K562 (cell line): ENCODE measurements around the gene CNDP2. TPM values are rescaled to one million over a fixed set of nuclear protein-coding genes. Genes with fewer than 3 reads are reported as not detected.

Experiments
- ATAC-seq: fragments of 200-7000 bp; cut with Tn5 transposase; 3 replicates; pipeline ENCODE4 v1.9.1; 2020; ENCODE audit warnings: moderate library complexity
- BruUV-seq: library from RNA; stranded (reverse); fragments of 400-500 nt; replicated peaks from 2 replicates; lab custom pipeline; 2021; lab: Mats Ljungman, UMichigan
- CTCF ChIA-PET: fragments of 300-600 bp; formaldehyde crosslinking; extraction: SDS; loops from one replicate; lab custom pipeline; 2021; ENCODE audit warnings: low intra/inter-chr PET ratio; lab: Yijun Ruan, JAX
- POLR2A ChIA-PET: fragments of 300-600, 350-650 bp; sonication (Branson Sonifier 250); formaldehyde crosslinking; extraction: SDS; loops from one replicate; lab custom pipeline; 2021; ENCODE audit warnings: antibody characterized with exemption, inconsistent platforms; lab: Yijun Ruan, JAX
- DNase-seq, 4 experiments: peaks; one replicate each; pipeline versions ENCODE4 v3.0.0 to v3.0.0-alpha.2; 2011 to 2018; ENCODE audit warnings: low spot score in 3 of 4, mixed read lengths in 3 of 4; ENCODE audit errors: extremely low read depth in 1 of 4
- FAIRE-seq: peaks from 2 replicates; lab custom pipeline; 2011; peaks lifted over from hg19 to GRCh38; lab: Jason Lieb, UNC
- H2AFZ ChIP-seq: 2 replicates; pipeline ENCODE4 v1.6.0; 2011; ENCODE audit warnings: low read depth, low read length, control low read depth, inconsistent platforms
- H3K27ac ChIP-seq: fragments of 200-600 bp; 3 replicates; pipeline ENCODE4 v1.8.0; 2011; ENCODE audit warnings: low read depth, mild to moderate bottlenecking, control low read depth, inconsistent platforms, low read length, moderate library complexity, mixed read lengths; ENCODE audit errors: extremely low read depth
- H3K27me3 ChIP-seq, 2 experiments: fragments of 300-600 bp in 1 of 2; 2 replicates in 1 of 2; 3 replicates in 1 of 2; pipeline versions ENCODE4 v1.6.0 to v1.8.0; 2011; ENCODE audit warnings: inconsistent platforms in 2 of 2, low read length in 2 of 2, mild to moderate bottlenecking in 1 of 2, mixed read lengths in 1 of 2, moderate library complexity in 1 of 2; ENCODE audit not compliant: control insufficient read depth in 2 of 2, insufficient read depth in 2 of 2
- H3K36me3 ChIP-seq: fragments of 300-600 bp; 3 replicates; pipeline ENCODE4 v1.8.0; 2011; ENCODE audit warnings: mild to moderate bottlenecking, low read length, inconsistent platforms; ENCODE audit not compliant: control insufficient read depth, insufficient read depth
- H3K4me1 ChIP-seq, 2 experiments: fragments of 200-600 bp in 1 of 2; replicated peaks in 1 of 2; 2 replicates in 1 of 2; 3 replicates in 1 of 2; pipeline versions ENCODE4 v1.5.1 to v1.8.0; 2011; ENCODE audit warnings: inconsistent platforms in 2 of 2, low read length in 2 of 2, mild to moderate bottlenecking in 1 of 2, mixed read lengths in 1 of 2, moderate library complexity in 1 of 2; ENCODE audit not compliant: control insufficient read depth in 2 of 2, insufficient read depth in 2 of 2
- H3K4me2 ChIP-seq: 2 replicates; pipeline ENCODE4 v1.6.1; 2011; ENCODE audit warnings: low read length, control low read depth, inconsistent platforms, mixed read lengths; ENCODE audit not compliant: insufficient read depth
- H3K4me3 ChIP-seq: fragments of 200-600 bp; sonication (generic), shearing (Covaris generic); 2 replicates; pipeline ENCODE4 v1.5.1; 2016; ENCODE audit warnings: control low read depth, inconsistent platforms
- H3K79me2 ChIP-seq: fragments of 200-600 bp; 3 replicates; pipeline ENCODE4 v1.8.0; 2011; ENCODE audit warnings: low read length, inconsistent platforms; ENCODE audit not compliant: control insufficient read depth, insufficient read depth
- H3K9ac ChIP-seq, 2 experiments: 2 replicates each; pipeline versions ENCODE4 v1.6.0 to v1.6.1; 2011; ENCODE audit warnings: low read depth in 2 of 2, low read length in 2 of 2, control low read depth in 1 of 2, inconsistent platforms in 1 of 2, mild to moderate bottlenecking in 1 of 2, mixed read lengths in 1 of 2; ENCODE audit not compliant: insufficient read depth in 1 of 2
- H3K9me1 ChIP-seq: one replicate; pipeline ENCODE4 v1.6.0; 2011; ENCODE audit warnings: inconsistent platforms, mild to moderate bottlenecking, low read length, moderate library complexity; ENCODE audit not compliant: control insufficient read depth, insufficient read depth
- H3K9me3 ChIP-seq: replicated peaks from 2 replicates; pipeline ENCODE4 v1.5.1; 2011; ENCODE audit warnings: low read depth, low read length, inconsistent platforms; ENCODE audit not compliant: control insufficient read depth, insufficient read depth
- H4K20me1 ChIP-seq: replicated peaks from 2 replicates; pipeline ENCODE4 v1.6.1; 2011; ENCODE audit warnings: low read length, inconsistent platforms, mixed read lengths; ENCODE audit not compliant: control insufficient read depth, insufficient read depth
- CCAR2 ChIP-seq: fragments of 200-400 bp; formaldehyde crosslinking; IDR thresholded peaks from 2 replicates; pipeline ENCODE4 v1.6.1; 2017; ENCODE audit warnings: mild to moderate bottlenecking, low read depth, low read length
- ESRRA ChIP-seq: fragments of 450-650 bp; IDR thresholded peaks from 2 replicates; pipeline ENCODE4 v1.6.1; 2014; ENCODE audit warnings: low read depth, mild to moderate bottlenecking, moderate library complexity, borderline replicate concordance
- FOSL1 ChIP-seq: fragments of 200-800 bp; sonication (Bioruptor generic); conservative IDR thresholded peaks from 2 replicates; pipeline ENCODE4 v1.6.1; 2016; ENCODE audit warnings: missing genetic modification characterization, missing compliant biosample characterization
- FOXO4 ChIP-seq: fragments of 450-650 bp; formaldehyde crosslinking; IDR thresholded peaks from 2 replicates; pipeline ENCODE4 v1.4.0; 2020; ENCODE audit warnings: mild to moderate bottlenecking, moderate library complexity
- MXI1 ChIP-seq: IDR thresholded peaks from 2 replicates; pipeline ENCODE4 v1.6.1; 2011; ENCODE audit warnings: low read depth, mild to moderate bottlenecking, improper control_type of control experiment, low read length
- MYC ChIP-seq, 2 experiments: fragments of 250-450 bp in 1 of 2; sonication (Bioruptor Pico) in 1 of 2; IDR thresholded peaks; 2 replicates each; pipeline versions ENCODE4 v1.5.1 to v1.6.1; 2012 to 2021; ENCODE audit warnings: low read depth in 2 of 2, borderline replicate concordance in 1 of 2, improper control_type of control experiment in 1 of 2, low read length in 1 of 2, mild to moderate bottlenecking in 1 of 2, moderate library complexity in 1 of 2
- PHB2 ChIP-seq: fragments of 450-650 bp; IDR thresholded peaks from 2 replicates; pipeline ENCODE4 v1.6.1; 2017; ENCODE audit warnings: low read depth
- PKNOX1 ChIP-seq: fragments of 450-650 bp; IDR thresholded peaks from 2 replicates; pipeline ENCODE4 v1.6.1; 2016
- PRMT5 ChIP-seq: sonication (generic); formaldehyde crosslinking; IDR thresholded peaks from 2 replicates; pipeline ENCODE4 v1.5.0; 2020; ENCODE audit warnings: missing genetic modification reagents
- RAD21 ChIP-seq, 2 experiments: fragments of 250-450 bp in 1 of 2; fragments of 450-650 bp in 1 of 2; sonication (Bioruptor Pico) in 1 of 2; formaldehyde crosslinking in 1 of 2; IDR thresholded peaks in 1 of 2; conservative IDR thresholded peaks in 1 of 2; 2 replicates each; pipeline versions ENCODE4 v1.4.0 to v1.8.0; 2020 to 2022; ENCODE audit warnings: mild to moderate bottlenecking in 2 of 2, moderate library complexity in 1 of 2
- RBM17 ChIP-seq: fragments of 200-400 bp; formaldehyde crosslinking; IDR thresholded peaks from 2 replicates; pipeline ENCODE4 v1.6.1; 2017; ENCODE audit warnings: low read depth, mild to moderate bottlenecking, low read length, borderline replicate concordance
- ZNF584 ChIP-seq: fragments of 200-800 bp; sonication (Bioruptor generic); IDR thresholded peaks from 2 replicates; pipeline ENCODE4 v1.6.1; 2016; ENCODE audit warnings: low read depth, mild to moderate bottlenecking, missing genetic modification characterization, missing compliant biosample characterization
- WGBS: fragments of 100-300 bp; shearing (Covaris generic); methylation state at CpG from one replicate; pipeline ENCODE4 v1.1.6; 2016; ENCODE audit warnings: low coverage, mixed read lengths; ENCODE audit not compliant: insufficient coverage; ENCODE audit errors: missing lambda C conversion rate; 5-methylcytosine and 5-hydroxymethylcytosine counted together
- in situ Hi-C: fragments of 300-500 bp; cut with MboI; formaldehyde crosslinking; loops from 4 replicates; pipeline ENCODE4 v1.15.0; 2018; ENCODE audit warnings: inconsistent platforms, mixed read lengths
- intact Hi-C: fragments of 100-400 bp; cut with micrococcal nuclease; formaldehyde crosslinking; loops from 2 replicates; pipeline ENCODE4 v1.14.2; 2022
- polyA plus RNA-seq, 8 experiments: library from polyadenylated mRNA; depleted of rRNA in 4 of 8; stranded (reverse) in 5 of 8; unstranded in 3 of 8; fragments of >200 nt; fragmentation: Nextera tagmentation in 2 of 8; fragmentation: Illumina TruSeq in 1 of 8; extraction: Ambion mirVana in 2 of 8; extraction: Trizol in 1 of 8; gene quantifications; 2 replicates each; pipeline versions ENCODE4 v1.2.1 to v1.2.3, GENCODE V29; 2011 to 2014; ENCODE audit warnings: inconsistent platforms in 1 of 8, missing spikeins in 1 of 8
- total RNA-seq, 7 experiments: library from RNA; depleted of rRNA in 6 of 7; stranded (reverse); fragments of >200 nt in 6 of 7; fragmentation: Illumina TruSeq in 2 of 7; extraction: Trizol in 2 of 7; gene quantifications; 2 replicates each; pipeline versions ENCODE4 v1.2.1 to v1.2.3, GENCODE V29; 2011 to 2021; ENCODE audit warnings: low replicate concordance in 1 of 7
- TF ChIP-seq, protein P1 (sequence below): fragments of 450-650 bp; conservative IDR thresholded peaks from 2 replicates; pipeline ENCODE4 v1.6.1; 2016; ENCODE audit warnings: missing genetic modification characterization, low read depth, mild to moderate bottlenecking, missing compliant biosample characterization, moderate library complexity
- TF ChIP-seq, protein P2 (sequence below), 2 experiments: fragments of 450-650 bp; conservative IDR thresholded peaks; 2 replicates each; pipeline ENCODE4 v1.6.1; 2017; ENCODE audit warnings: mild to moderate bottlenecking in 2 of 2, moderate library complexity in 2 of 2

The CNDP2 gene
- total and polyA plus RNA-seq, 9 of the 15 experiments (the other 6 are each of a cell fraction or from before 2014, with no cell fraction given): 34.1 to 128 (median 53.8) TPM

DNA sequence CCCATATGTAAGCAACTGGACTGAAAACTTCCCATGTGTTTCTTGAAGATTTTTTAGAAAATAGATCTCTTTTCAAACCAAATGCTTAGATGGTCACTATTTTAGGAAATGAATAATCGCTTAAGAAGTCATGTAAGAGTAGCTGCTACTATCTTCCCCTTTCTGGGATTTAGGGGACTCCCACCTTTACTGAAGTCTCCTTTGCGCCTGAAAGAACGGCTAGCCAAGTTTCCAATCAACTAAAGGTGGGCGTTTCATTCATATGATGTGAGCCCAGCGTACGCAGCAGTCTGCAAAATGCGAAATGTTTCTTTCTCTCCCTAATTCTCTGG lies 40.2 kb upstream of the CNDP2 start (continued):
- TF ChIP-seq PRMT5 (CRISPR knock-in tag) (no peak), FOXO4 (CRISPR knock-in tag) (no peak)

GRCh38 chr18:74456349-74457042 lies 39.7 kb upstream of the CNDP2 start:
- CTCF ChIA-PET: no interaction called here
- Histone ChIP-seq H3K4me1 (no peaks in the 10 kb centered on the region), H3K27me3 (peaks cover 5 to 41% of the 10 kb centered on the region in 2 experiments; a peak in 3 of 5 replicates), H3K36me3 (no peaks in the 10 kb centered on the region), H3K4me3 (no peak overlapping the region), H3K9ac (no peak overlapping the region), H3K27ac (no peak overlapping the region), H3K79me2 (no peaks in the 10 kb centered on the region), H4K20me1 (peaks cover 5% of the 10 kb centered on the region), H2AFZ (no peak overlapping the region), H3K9me1 (no peaks in the 10 kb centered on the region), H3K4me2 (no peak overlapping the region), H3K9me3 (no peaks in the 10 kb centered on the region)
- intact Hi-C loops: no loop called here
- FAIRE-seq: no peak
- no peak for DNase-seq
- POLR2A ChIA-PET: interaction anchor here (0.8 kb wide), 1 partner anchor 9 kb away, joined by 3 read pairs; no protein-coding TSS in a partner anchor
- BruUV-seq: no TSS peak
- ATAC-seq: no peak
- in situ Hi-C loops: no loop called here
- 20% methylated on average over 34 of the region's 69 CpGs for WGBS
- TF ChIP-seq FOSL1 (tag) (no peak), PKNOX1 (no peak), CCAR2 (no peak), MYC (IDR thresholded peaks at IDR 0.05; ENCODE audit: low read depth, low read length) (no peak), MYC (CRISPR knock-in tag; IDR thresholded peaks at IDR 0.05; ENCODE audit: borderline replicate concordance, low read depth) (no peak), MXI1 (no peak), ZNF584 (CRISPR knock-in tag) (no peak), RBM17 (no peak), RAD21 (CRISPR knock-in tag; conservative IDR thresholded peaks at IDR 0.05 in 1 of 2, IDR thresholded peaks at IDR 0.05 in 1 of 2) (no peak), PHB2 (no peak), ESRRA (no peak)
- TF ChIP-seq, protein P1, sequence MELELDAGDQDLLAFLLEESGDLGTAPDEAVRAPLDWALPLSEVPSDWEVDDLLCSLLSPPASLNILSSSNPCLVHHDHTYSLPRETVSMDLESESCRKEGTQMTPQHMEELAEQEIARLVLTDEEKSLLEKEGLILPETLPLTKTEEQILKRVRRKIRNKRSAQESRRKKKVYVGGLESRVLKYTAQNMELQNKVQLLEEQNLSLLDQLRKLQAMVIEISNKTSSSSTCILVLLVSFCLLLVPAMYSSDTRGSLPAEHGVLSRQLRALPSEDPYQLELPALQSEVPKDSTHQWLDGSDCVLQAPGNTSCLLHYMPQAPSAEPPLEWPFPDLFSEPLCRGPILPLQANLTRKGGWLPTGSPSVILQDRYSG (tag): no peak
- TF ChIP-seq, protein P2, sequence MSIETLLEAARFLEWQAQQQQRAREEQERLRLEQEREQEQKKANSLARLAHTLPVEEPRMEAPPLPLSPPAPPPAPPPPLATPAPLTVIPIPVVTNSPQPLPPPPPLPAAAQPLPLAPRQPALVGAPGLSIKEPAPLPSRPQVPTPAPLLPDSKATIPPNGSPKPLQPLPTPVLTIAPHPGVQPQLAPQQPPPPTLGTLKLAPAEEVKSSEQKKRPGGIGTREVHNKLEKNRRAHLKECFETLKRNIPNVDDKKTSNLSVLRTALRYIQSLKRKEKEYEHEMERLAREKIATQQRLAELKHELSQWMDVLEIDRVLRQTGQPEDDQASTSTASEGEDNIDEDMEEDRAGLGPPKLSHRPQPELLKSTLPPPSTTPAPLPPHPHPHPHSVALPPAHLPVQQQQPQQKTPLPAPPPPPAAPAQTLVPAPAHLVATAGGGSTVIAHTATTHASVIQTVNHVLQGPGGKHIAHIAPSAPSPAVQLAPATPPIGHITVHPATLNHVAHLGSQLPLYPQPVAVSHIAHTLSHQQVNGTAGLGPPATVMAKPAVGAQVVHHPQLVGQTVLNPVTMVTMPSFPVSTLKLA (conservative IDR thresholded peaks at IDR 0.05): no peak
